ENCODE measurements around the gene GSX1. TPM values are rescaled to one million over a fixed set of nuclear protein-coding genes. Genes with fewer than 3 reads are reported as not detected.

GSX1 gene
- total and polyA plus RNA-seq, 4 donors = not detected

DNA sequence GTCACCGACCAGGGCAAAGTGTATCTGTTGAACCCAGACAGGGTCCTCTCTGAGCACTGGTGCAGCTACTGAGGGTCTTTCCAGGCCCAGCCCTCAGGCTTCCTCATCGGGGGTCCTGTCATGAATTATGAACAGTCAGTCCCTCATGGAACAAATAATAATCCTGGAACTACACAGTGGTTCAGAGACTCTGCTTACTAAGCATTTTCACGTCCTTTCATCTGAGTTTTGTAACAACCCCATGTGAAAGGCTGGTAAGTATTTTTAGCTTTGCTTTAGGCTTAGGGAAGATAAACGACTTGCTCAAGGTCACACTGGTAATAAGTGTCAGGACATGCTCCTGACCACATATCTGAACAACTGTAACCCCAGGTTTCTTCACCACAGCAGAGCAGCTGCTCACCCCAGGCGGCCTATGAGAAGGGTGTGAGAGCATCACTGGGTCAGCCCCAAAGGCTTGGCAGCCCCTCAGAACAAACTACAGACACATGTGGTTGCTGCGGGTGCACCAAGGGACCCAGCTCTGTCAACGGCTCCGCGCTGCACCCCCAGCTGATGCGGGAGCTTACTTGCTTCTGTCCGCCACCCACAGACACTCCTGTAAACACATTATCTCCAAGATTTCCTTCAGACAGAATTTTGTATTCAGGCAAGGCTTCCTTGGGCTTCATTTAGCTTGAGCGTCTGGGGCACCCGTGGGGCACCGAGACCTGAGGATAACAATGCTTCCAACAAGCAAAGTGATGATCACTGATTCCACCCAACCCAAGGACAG, 19.4 kb upstream of the GSX1 start:
- Histone ChIP-seq H3K9ac (ENCODE audit: low read depth in 1 of 2, low read length in 2 of 2) (no peak overlapping the region), H3K27me3 (ENCODE audit: control insufficient read depth in 4 of 4, insufficient read depth in 4 of 4, low read length in 3 of 4) (peaks cover 0 to 4% (median 0%) of the 10 kb centered on the region in 4 donors), H3K27ac (ENCODE audit: low read depth in 1 of 2, low read length in 2 of 2) (no peak overlapping the region), H3K36me3 (ENCODE audit: control insufficient read depth in 4 of 4, insufficient read depth in 3 of 4, low read depth in 1 of 4, low read length in 3 of 4) (no peaks in the 10 kb centered on the region), H3K4me1 (ENCODE audit: control insufficient read depth in 4 of 4, insufficient read depth in 4 of 4, low read length in 3 of 4) (no peaks in the 10 kb centered on the region), H3K9me3 (ENCODE audit: control insufficient read depth in 4 of 4, low read length in 3 of 4) (no peaks in the 10 kb centered on the region), H3K4me3 (ENCODE audit: low read depth in 1 of 3, low read length in 3 of 3) (no peak overlapping the region)
- 70% methylated on average over 14 of the region's 14 CpGs for WGBS
- no peak for DNase-seq (ENCODE audit: low spot score)
- TF ChIP-seq, protein P1, sequence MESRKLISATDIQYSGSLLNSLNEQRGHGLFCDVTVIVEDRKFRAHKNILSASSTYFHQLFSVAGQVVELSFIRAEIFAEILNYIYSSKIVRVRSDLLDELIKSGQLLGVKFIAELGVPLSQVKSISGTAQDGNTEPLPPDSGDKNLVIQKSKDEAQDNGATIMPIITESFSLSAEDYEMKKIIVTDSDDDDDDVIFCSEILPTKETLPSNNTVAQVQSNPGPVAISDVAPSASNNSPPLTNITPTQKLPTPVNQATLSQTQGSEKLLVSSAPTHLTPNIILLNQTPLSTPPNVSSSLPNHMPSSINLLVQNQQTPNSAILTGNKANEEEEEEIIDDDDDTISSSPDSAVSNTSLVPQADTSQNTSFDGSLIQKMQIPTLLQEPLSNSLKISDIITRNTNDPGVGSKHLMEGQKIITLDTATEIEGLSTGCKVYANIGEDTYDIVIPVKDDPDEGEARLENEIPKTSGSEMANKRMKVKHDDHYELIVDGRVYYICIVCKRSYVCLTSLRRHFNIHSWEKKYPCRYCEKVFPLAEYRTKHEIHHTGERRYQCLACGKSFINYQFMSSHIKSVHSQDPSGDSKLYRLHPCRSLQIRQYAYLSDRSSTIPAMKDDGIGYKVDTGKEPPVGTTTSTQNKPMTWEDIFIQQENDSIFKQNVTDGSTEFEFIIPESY (IDR thresholded peaks at IDR 0.05) = no peak
- TF ChIP-seq HNF4G (IDR thresholded peaks at IDR 0.05) = no peak
- TF ChIP-seq GABPA (IDR thresholded peaks at IDR 0.05 in 1 of 2, conservative IDR thresholded peaks at IDR 0.05 in 1 of 2) = no peak
- no peak for TF ChIP-seq RAD21 (IDR thresholded peaks at IDR 0.05)
- TF ChIP-seq YY1 (IDR thresholded peaks at IDR 0.05) = no peak
- TF ChIP-seq, protein P2, sequence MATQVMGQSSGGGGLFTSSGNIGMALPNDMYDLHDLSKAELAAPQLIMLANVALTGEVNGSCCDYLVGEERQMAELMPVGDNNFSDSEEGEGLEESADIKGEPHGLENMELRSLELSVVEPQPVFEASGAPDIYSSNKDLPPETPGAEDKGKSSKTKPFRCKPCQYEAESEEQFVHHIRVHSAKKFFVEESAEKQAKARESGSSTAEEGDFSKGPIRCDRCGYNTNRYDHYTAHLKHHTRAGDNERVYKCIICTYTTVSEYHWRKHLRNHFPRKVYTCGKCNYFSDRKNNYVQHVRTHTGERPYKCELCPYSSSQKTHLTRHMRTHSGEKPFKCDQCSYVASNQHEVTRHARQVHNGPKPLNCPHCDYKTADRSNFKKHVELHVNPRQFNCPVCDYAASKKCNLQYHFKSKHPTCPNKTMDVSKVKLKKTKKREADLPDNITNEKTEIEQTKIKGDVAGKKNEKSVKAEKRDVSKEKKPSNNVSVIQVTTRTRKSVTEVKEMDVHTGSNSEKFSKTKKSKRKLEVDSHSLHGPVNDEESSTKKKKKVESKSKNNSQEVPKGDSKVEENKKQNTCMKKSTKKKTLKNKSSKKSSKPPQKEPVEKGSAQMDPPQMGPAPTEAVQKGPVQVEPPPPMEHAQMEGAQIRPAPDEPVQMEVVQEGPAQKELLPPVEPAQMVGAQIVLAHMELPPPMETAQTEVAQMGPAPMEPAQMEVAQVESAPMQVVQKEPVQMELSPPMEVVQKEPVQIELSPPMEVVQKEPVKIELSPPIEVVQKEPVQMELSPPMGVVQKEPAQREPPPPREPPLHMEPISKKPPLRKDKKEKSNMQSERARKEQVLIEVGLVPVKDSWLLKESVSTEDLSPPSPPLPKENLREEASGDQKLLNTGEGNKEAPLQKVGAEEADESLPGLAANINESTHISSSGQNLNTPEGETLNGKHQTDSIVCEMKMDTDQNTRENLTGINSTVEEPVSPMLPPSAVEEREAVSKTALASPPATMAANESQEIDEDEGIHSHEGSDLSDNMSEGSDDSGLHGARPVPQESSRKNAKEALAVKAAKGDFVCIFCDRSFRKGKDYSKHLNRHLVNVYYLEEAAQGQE (IDR thresholded peaks at IDR 0.05) = no peak
- no peak for TF ChIP-seq FOXA2 (IDR thresholded peaks at IDR 0.05)
- TF ChIP-seq EGR1 (IDR thresholded peaks at IDR 0.05; ENCODE audit: low read depth in 2 of 2) = no peak

DNA sequence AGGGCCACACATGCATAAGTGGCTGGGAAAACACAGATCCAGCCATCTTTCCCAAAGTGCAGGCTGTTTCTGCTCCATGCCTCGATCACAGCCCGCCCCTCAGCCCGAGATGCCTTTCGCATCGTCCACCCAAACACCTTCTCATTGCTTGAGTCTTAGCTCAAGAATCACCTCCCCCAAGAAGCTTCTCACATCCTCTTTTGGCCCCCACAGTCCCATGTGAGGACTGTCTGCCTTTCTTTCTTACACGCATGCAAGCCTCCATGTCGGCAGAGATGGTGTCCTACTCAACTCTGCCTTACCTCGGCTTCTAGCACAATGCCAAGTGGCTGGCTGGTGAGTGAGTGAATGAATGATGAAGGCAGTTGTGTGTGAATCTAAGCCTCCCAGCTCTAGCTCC, 18.1 kb upstream of the GSX1 start:
- H3K36me3 ChIP-seq (ENCODE audit: control insufficient read depth in 4 of 4, insufficient read depth in 3 of 4, low read depth in 1 of 4, low read length in 3 of 4) = no peaks in the 10 kb centered on the region
- WGBS = 81% methylated on average over 8 of the region's 8 CpGs
- peaks cover 0 to 4% (median 0%) of the 10 kb centered on the region in 4 donors for H3K27me3 ChIP-seq (ENCODE audit: control insufficient read depth in 4 of 4, insufficient read depth in 4 of 4, low read length in 3 of 4)
- no peak overlapping the region for H3K9ac ChIP-seq (ENCODE audit: low read depth in 1 of 2, low read length in 2 of 2)
- no peak overlapping the region for H3K4me3 ChIP-seq (ENCODE audit: low read depth in 1 of 3, low read length in 3 of 3)
- TF ChIP-seq FOXA1 (IDR thresholded peaks at IDR 0.05) (no peak), NR2F2 (IDR thresholded peaks at IDR 0.05) (no peak), YY1 (IDR thresholded peaks at IDR 0.05) (no peak)
- DNase-seq (ENCODE audit: low spot score) = no peak
- no peaks in the 10 kb centered on the region for H3K4me1 ChIP-seq (ENCODE audit: control insufficient read depth in 4 of 4, insufficient read depth in 4 of 4, low read length in 3 of 4)
- no peak overlapping the region for H3K27ac ChIP-seq (ENCODE audit: low read depth in 1 of 2, low read length in 2 of 2)
- no peaks in the 10 kb centered on the region for H3K9me3 ChIP-seq (ENCODE audit: control insufficient read depth in 4 of 4, low read length in 3 of 4)

DNA sequence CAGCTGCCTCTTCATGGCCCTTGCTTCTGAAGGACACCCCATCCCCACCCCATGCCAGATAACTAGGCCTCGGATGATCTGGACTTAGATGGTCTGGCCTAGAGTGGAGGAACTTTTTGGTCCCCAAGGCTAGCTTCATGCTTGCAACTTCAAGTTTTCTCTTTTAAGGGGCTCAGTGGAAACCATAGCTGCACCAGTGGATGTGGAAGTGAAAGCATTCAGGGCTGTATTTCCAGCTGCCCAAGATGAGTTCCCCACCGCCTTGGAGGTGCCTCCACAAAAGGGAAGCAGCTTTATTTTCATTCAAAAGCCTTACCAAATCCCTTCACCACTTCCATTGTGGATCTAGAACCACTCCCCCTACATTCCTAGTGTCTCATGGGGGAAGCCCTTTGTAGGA, 17.6 kb upstream of the GSX1 start:
- no peaks in the 10 kb centered on the region for H3K9me3 ChIP-seq (ENCODE audit: control insufficient read depth in 4 of 4, low read length in 3 of 4)
- no peak overlapping the region for H3K27ac ChIP-seq (ENCODE audit: low read depth in 1 of 2, low read length in 2 of 2)
- TF ChIP-seq NR2F2 (IDR thresholded peaks at IDR 0.05) = no peak
- TF ChIP-seq, protein P3, sequence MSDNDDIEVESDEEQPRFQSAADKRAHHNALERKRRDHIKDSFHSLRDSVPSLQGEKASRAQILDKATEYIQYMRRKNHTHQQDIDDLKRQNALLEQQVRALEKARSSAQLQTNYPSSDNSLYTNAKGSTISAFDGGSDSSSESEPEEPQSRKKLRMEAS (IDR thresholded peaks at IDR 0.05) = no peak
- no peak for TF ChIP-seq FOXA2 (IDR thresholded peaks at IDR 0.05)
- TF ChIP-seq TAF1 (conservative IDR thresholded peaks at IDR 0.05) = no peak
- no peak overlapping the region for H3K4me3 ChIP-seq (ENCODE audit: low read depth in 1 of 3, low read length in 3 of 3)
- DNase-seq (ENCODE audit: low spot score) = no peak
- H3K9ac ChIP-seq (ENCODE audit: low read depth in 1 of 2, low read length in 2 of 2) = no peak overlapping the region
- no peaks in the 10 kb centered on the region for H3K36me3 ChIP-seq (ENCODE audit: control insufficient read depth in 4 of 4, insufficient read depth in 3 of 4, low read depth in 1 of 4, low read length in 3 of 4)
- no peaks in the 10 kb centered on the region for H3K4me1 ChIP-seq (ENCODE audit: control insufficient read depth in 4 of 4, insufficient read depth in 4 of 4, low read length in 3 of 4)
- peaks cover 0 to 4% (median 0%) of the 10 kb centered on the region in 4 donors for H3K27me3 ChIP-seq (ENCODE audit: control insufficient read depth in 4 of 4, insufficient read depth in 4 of 4, low read length in 3 of 4)
- WGBS = 90% methylated on average over 2 of the region's 2 CpGs

All from liver (tissue), 9 donors.